HG03565 (cell line): ENCODE data around the gene RMRP.
"Not testable (repeated sequence)": the region's sequence is repeated elsewhere in the genome, so short reads cannot be mapped to it uniquely, and the experiment has no call there.

Source experiments
- ATAC-seq: cut with Tn5 transposase; IDR thresholded peaks from one replicate; pipeline ENCODE4 v1.9.1; 2021; ENCODE audit warnings: mild to moderate bottlenecking, moderate library complexity; ENCODE audit not compliant: unreplicated experiment

RMRP gene

DNA sequence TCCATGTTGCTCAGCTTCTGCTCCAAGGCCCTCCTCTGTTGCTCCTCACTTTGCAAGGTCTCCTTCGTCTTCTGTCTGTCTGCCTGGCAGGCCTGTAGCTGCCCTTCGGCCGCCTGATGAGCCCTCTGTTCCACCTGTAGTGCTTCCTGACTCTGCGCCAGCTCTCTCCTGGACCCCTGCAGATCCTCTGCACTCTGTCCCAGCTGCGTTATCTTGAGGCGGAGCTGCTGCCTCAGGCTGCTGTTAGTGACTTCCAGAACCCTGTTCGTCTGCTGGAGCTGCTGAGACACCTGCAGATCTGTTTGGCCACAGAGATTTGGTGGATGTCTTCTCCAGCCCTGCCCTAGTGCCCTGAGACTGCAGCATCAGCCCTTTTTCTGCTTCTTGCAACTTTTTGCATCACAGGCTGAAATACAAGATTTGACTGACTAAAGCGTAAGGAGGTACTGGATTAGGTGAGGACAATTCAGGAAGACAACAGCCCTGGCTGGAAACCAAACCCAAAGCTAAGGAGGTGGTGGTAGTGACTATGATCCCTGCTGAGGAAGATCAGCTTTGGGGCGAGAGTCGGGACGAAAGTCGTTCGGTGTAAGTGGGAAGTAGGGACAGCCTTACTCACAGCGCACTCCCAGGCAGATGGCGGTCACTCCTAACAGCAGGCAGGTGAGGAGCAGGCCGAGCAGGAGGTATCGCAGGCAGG, 41.7 kb downstream of the RMRP start:
- no peak for ATAC-seq

DNA sequence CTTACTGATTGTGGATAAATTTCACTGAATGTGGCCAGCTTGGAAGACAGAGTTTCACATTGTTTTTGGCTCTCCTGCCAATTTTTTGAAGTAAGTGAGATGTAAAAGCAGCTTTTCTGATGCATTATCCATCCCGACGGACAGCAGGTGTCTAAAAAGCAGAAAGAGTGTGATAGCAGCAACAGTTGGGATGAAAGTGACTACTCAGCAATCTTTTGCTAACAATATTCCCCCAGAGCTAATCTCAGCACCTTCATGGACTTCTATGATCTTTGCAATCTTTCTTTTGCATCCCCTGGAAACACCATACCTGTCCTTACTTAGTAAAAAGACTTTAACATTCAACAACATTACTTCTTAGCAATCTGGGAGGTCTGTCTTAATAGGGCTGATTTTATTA, 45.0 kb downstream of the RMRP start:
- no peak for ATAC-seq

DNA sequence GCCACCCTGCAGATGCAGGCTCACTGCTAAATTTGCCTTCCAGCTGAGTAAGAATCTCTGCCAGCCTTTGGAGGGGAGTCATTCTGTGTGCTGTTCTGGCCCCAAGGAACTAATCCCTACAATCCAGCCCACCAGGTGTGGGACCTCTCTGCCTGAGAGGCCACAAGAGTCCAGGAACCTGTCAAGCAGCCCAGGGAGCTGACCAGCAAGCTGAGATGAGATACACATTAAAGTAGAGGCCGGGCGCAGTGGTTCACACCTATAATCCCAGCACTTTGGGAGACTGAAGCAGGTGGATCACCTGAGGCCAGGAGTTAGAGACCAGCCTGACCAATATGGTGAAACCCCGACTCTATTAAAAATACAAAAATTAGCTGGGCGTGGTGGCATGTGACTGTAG, 45.8 kb downstream of the RMRP start:
- not testable (repeated sequence) for ATAC-seq

DNA sequence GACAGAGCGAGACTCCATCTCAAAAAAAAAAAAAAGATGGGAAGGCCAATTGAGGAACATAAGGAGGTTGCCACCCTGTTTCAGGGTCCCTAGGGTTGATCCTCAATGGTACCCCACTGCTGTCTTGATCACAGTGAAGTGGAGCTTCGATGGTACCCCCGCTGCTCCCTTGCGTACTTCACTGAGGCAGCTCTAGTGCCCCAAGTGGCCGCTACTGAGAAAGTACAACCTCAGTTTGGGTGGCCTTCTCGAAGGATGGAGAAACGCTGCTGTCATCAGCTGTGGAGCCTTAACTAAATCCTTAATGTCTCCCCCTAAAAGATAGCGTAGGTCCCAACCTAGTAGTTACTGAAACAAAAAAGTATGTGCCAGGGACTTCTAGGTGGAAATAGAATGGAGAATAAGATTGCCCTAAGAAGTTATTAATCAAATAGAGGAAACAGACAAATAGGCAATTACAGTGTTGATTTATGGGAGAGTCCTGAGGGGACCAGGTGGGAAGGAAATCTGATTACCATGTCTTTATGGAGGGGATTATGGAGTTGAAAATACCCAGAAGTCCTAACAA, 46.5 kb downstream of the RMRP start:
- ATAC-seq = peak; percentile 49

DNA sequence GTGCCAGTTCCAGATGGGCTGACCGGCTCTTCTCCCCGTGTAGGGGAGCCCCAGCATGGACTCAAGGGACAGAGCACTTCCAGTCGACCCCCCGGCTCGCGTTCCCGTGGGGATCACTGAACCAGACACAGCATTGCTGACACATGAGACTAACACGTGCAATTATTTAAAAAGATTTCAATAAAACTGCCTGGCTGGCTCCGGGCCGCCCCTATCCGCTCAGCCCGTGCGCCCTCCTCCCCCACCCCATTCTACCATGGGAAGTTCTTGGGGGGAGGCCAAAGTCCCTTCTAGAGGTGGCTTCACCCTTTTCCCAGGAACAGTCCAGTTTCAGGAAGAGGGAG, 48.0 kb downstream of the RMRP start:
- no peak for ATAC-seq

DNA sequence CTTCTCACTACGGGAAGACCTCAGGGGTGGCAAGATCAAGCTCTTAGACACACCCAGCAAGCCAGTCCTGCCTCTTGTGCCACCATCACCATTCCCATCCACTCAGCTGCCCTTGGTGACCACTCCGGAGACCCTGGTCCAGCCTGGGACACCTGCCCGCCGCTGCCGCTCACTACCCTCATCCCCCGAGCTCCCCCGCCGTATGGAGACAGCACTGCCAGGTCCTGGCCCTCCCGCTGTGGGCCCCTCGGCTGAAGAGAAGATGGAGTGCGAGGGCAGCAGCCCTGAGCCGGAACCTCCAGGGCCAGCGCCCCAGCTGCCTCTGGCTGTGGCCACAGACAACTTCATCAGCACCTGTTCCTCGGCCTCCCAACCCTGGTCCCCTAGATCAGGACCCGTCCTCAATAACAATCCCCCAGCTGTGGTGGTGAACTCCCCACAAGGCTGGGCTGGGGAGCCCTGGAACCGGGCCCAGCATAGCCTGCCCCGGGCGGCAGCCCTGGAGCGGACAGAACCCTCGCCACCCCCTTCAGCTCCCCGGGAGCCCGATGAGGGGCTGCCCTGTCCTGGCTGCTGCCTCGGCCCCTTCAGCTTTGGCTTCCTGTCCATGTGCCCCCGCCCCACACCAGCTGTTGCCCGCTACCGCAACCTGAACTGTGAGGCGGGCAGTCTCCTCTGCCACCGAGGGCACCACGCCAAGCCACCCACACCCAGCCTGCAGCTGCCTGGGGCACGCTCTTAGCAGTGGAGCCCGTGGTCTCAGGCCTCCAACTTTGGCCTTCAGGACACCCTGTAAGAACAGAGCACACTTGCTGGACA, 48.6 kb downstream of the RMRP start:
- no peak for ATAC-seq

DNA sequence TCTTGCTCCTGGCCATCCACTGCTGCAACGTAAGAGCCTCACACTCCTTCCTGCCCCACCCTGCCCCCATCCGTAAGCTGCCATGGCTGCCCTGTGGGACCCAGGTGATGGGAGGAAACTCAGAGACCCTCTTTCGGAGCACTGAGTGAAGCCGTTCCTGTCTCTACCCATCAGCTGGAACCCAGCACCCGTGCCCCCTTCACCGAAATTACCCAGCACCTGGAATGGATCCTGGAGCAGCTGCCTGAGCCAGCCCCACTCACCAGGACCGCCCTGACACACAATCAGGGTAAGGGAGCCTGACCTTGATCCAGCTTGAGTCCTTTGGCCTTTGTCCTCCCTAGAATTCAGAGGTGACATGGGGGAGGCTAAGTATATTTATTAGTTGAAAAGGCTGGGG, 49.6 kb downstream of the RMRP start:
- ATAC-seq = no peak
